Putamen (tissue), 1 donor: Measurements from ENCODE around the gene DCAF6.
"Not testable (repeated sequence)": the region's sequence is repeated elsewhere in the genome, so short reads cannot be mapped to it uniquely, and the experiment has no call there.

Source experiments
- DNase-seq: peaks from one replicate; pipeline ENCODE4 v3.0.0-alpha.2; 2016; ENCODE audit warnings: low spot score

The DCAF6 gene

GRCh38 chr1:167936068-167936929 lies at the start of gene DCAF6:
Gene DCAF6, plus strand, starts transcription at chr1:167936683. Its CDS starts 229 bp downstream, at chr1:167936912.
- DNase-seq = peak; percentile 99

- not testable (repeated sequence) for DNase-seq
Measured at GRCh38 chr1:167887187-167887586, 49.3 kb upstream of the DCAF6 start.

- DNase-seq = no peak
Measured at GRCh38 chr1:167890400-167890799, 46.1 kb upstream of the DCAF6 start.

GRCh38 chr1:167893798-167894197 lies 42.7 kb upstream of the DCAF6 start:
- no peak for DNase-seq

- no peak for DNase-seq
Measured at GRCh38 chr1:167898578-167899222, 37.8 kb upstream of the DCAF6 start.

GRCh38 chr1:167899253-167899681 lies 37.2 kb upstream of the DCAF6 start:
- no peak for DNase-seq

GRCh38 chr1:167900907-167901306 lies 35.6 kb upstream of the DCAF6 start:
- DNase-seq = no peak

GRCh38 chr1:167904652-167905130 lies 31.8 kb upstream of the DCAF6 start:
- DNase-seq = no peak

- no peak for DNase-seq
Measured at GRCh38 chr1:167905182-167905581, 31.3 kb upstream of the DCAF6 start.

GRCh38 chr1:167905671-167906070 lies 30.8 kb upstream of the DCAF6 start:
- DNase-seq = no peak

GRCh38 chr1:167909691-167910180 lies 26.7 kb upstream of the DCAF6 start:
- no peak for DNase-seq

GRCh38 chr1:167910530-167910929 lies 26.0 kb upstream of the DCAF6 start:
- DNase-seq = no peak

- DNase-seq = no peak
Measured at GRCh38 chr1:167911413-167911812, 25.1 kb upstream of the DCAF6 start.

- DNase-seq = no peak
Measured at GRCh38 chr1:167912294-167912693, 24.2 kb upstream of the DCAF6 start.

- DNase-seq = no peak
Measured at GRCh38 chr1:167913895-167914496, 22.5 kb upstream of the DCAF6 start, which contains the start of gene ADCY10. Gene ADCY10, minus strand, starts transcription at chr1:167914134. Its CDS starts 8,994 bp downstream, at chr1:167905140.

- no peak for DNase-seq
Measured at GRCh38 chr1:167915569-167915968, 20.9 kb upstream of the DCAF6 start.

GRCh38 chr1:167916766-167917511 lies 19.5 kb upstream of the DCAF6 start:
- DNase-seq = no peak

- no peak for DNase-seq
Measured at GRCh38 chr1:167922023-167922422, 14.5 kb upstream of the DCAF6 start.

GRCh38 chr1:167922611-167923074 lies 13.8 kb upstream of the DCAF6 start:
- DNase-seq = no peak

GRCh38 chr1:167923324-167924056 lies 13.0 kb upstream of the DCAF6 start:
- DNase-seq = no peak

- no peak for DNase-seq
Measured at GRCh38 chr1:167924102-167924501, 12.4 kb upstream of the DCAF6 start.
